DOHH2 (cell line): Measurements from ENCODE around the gene SFI1.
"Not testable (repeated sequence)": the region's sequence is repeated elsewhere in the genome, so short reads cannot be mapped to it uniquely, and the experiment has no call there.

Experiments used
- H3F3A ChIP-seq: fragments of 200-600 bp; sonication (generic), shearing (Covaris generic); 2 replicates; pipeline ENCODE4 v1.6.0; 2016; ENCODE audit warnings: antibody characterized with exemption, mild to moderate bottlenecking; ENCODE audit not compliant: control insufficient read depth, insufficient read depth
- H3K27ac ChIP-seq: fragments of 200-600 bp; sonication (generic); 2 replicates; pipeline ENCODE4 v1.5.1; 2014; ENCODE audit warnings: low read depth, mild to moderate bottlenecking, low read length, moderate library complexity
- H3K27me3 ChIP-seq: fragments of 200-600 bp; sonication (generic); 2 replicates; pipeline ENCODE4 v1.6.1; 2014; ENCODE audit warnings: mild to moderate bottlenecking, low read length, mixed read lengths; ENCODE audit not compliant: control insufficient read depth
- H3K36me3 ChIP-seq: fragments of 200-600 bp; sonication (generic); 2 replicates; pipeline ENCODE4 v1.6.1; 2014; ENCODE audit warnings: mild to moderate bottlenecking, low read length, moderate library complexity, mixed read lengths; ENCODE audit not compliant: control insufficient read depth
- H3K4me1 ChIP-seq: fragments of 200-600 bp; sonication (generic); 2 replicates; pipeline ENCODE4 v1.6.1; 2014; ENCODE audit warnings: mild to moderate bottlenecking, low read length, mixed read lengths; ENCODE audit not compliant: control insufficient read depth
- H3K4me2 ChIP-seq: fragments of 200-600 bp; sonication (generic); 2 replicates; pipeline ENCODE4 v1.6.0; 2014; ENCODE audit warnings: mild to moderate bottlenecking, low read length, moderate library complexity
- H3K4me3 ChIP-seq: fragments of 200-600 bp; sonication (generic); 2 replicates; pipeline ENCODE4 v1.5.1; 2014; ENCODE audit warnings: mild to moderate bottlenecking, low read length, mixed read lengths
- H3K79me2 ChIP-seq: fragments of 200-600 bp; sonication (generic); 2 replicates; pipeline ENCODE4 v1.6.1; 2014; ENCODE audit warnings: mild to moderate bottlenecking, low read length, mixed read lengths; ENCODE audit not compliant: control insufficient read depth
- H3K9me2 ChIP-seq: fragments of 200-600 bp; sonication (generic); replicated peaks from 2 replicates; pipeline ENCODE4 v1.6.1; 2014; ENCODE audit warnings: mild to moderate bottlenecking, low read length, mixed read lengths; ENCODE audit not compliant: control insufficient read depth
- H3K9me3 ChIP-seq: fragments of 200-600 bp; sonication (generic); 2 replicates; pipeline ENCODE4 v1.6.1; 2014; ENCODE audit warnings: antibody characterized with exemption, low read length, mixed read lengths; ENCODE audit not compliant: control insufficient read depth, insufficient read depth
- H4K20me1 ChIP-seq: fragments of 200-600 bp; sonication (generic); 2 replicates; pipeline ENCODE4 v1.6.0; 2014; ENCODE audit warnings: low read depth, mild to moderate bottlenecking, antibody characterized with exemption, low read length, moderate library complexity; ENCODE audit not compliant: control insufficient read depth, insufficient read depth
- EZH2phosphoT487 ChIP-seq: fragments of 200-600 bp; sonication (generic); IDR thresholded peaks from 2 replicates; pipeline ENCODE4 v1.6.1; 2017; ENCODE audit warnings: borderline replicate concordance, mild to moderate bottlenecking, antibody characterized with exemption, low read length, moderate library complexity, mixed read lengths
- TF ChIP-seq, protein P1 (sequence below): fragments of 200-600 bp; sonication (generic); IDR thresholded peaks from one replicate; pipeline ENCODE4 v1.5.1; 2014; ENCODE audit warnings: antibody characterized with exemption, mild to moderate bottlenecking, low read depth, low read length; ENCODE audit not compliant: poor library complexity, severe bottlenecking

Gene SFI1

DNA sequence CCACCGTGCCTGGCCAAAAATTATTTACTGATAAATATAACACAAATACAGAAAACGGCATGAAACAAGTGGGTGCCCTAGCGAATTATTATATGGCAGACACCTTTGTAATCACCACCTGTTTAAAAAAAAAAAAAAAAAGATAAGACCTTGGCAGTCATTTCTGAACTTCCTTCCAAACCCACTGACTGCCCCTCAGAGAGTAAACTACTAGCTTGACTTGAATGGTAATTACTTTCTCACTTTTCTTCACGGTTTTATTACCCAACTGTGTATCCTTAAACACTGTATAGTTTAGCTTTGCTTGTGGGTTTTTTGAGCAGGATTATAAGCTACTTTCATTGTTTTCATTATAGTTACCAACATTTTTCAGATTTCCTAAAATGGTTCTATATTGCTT is 23.7 kb downstream of the SFI1 start:
- peaks cover 4% of the 10 kb centered on the region; the same call in 1 of the 2 replicates for H3K4me1 ChIP-seq
- no peak overlapping the region for H3K27ac ChIP-seq
- TF ChIP-seq, protein P1, sequence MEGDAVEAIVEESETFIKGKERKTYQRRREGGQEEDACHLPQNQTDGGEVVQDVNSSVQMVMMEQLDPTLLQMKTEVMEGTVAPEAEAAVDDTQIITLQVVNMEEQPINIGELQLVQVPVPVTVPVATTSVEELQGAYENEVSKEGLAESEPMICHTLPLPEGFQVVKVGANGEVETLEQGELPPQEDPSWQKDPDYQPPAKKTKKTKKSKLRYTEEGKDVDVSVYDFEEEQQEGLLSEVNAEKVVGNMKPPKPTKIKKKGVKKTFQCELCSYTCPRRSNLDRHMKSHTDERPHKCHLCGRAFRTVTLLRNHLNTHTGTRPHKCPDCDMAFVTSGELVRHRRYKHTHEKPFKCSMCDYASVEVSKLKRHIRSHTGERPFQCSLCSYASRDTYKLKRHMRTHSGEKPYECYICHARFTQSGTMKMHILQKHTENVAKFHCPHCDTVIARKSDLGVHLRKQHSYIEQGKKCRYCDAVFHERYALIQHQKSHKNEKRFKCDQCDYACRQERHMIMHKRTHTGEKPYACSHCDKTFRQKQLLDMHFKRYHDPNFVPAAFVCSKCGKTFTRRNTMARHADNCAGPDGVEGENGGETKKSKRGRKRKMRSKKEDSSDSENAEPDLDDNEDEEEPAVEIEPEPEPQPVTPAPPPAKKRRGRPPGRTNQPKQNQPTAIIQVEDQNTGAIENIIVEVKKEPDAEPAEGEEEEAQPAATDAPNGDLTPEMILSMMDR, result no peak
- no peak for TF ChIP-seq EZH2phosphoT487
- no peaks in the 10 kb centered on the region for H3F3A ChIP-seq
- no peaks in the 10 kb centered on the region; the same call in 1 of the 2 replicates for H4K20me1 ChIP-seq
- no peak overlapping the region for H3K4me2 ChIP-seq
- H3K79me2 ChIP-seq, result peaks cover 96% of the 10 kb centered on the region
- no peak overlapping the region for H3K4me3 ChIP-seq
- no peaks in the 10 kb centered on the region for H3K27me3 ChIP-seq
- H3K9me3 ChIP-seq, result no peaks in the 10 kb centered on the region
- H3K9me2 ChIP-seq, result no peaks in the 10 kb centered on the region
- H3K36me3 ChIP-seq, result peaks cover 65% of the 10 kb centered on the region

DNA sequence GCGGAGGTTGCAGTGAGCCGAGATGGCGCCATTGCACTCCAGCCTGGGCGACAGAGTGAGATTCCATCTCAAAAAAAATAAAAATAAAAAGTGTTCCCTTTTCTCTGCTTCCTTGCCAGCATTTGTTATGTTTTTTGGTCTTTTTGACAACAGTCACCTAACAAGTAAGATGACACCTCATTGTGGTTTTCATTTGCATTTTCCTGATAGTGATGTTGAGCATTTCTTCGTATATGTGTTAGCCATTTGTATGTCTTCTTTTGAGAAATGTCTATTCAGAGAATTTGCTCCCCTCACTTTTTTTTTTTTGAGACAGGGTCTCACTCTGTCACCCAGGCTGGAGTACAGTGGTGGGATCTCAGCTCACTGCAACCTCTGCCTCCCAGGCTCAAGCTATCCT is 27.8 kb downstream of the SFI1 start:
- not testable (repeated sequence) for H3K9me2 ChIP-seq, H3F3A ChIP-seq, H3K27me3 ChIP-seq, H3K4me1 ChIP-seq, H3K9me3 ChIP-seq, H3K27ac ChIP-seq, H3K4me2 ChIP-seq, H3K4me3 ChIP-seq, H4K20me1 ChIP-seq
- Histone ChIP-seq H3K36me3 (peaks cover 62% of the 10 kb centered on the region), H3K79me2 (peaks cover 95% of the 10 kb centered on the region)

DNA sequence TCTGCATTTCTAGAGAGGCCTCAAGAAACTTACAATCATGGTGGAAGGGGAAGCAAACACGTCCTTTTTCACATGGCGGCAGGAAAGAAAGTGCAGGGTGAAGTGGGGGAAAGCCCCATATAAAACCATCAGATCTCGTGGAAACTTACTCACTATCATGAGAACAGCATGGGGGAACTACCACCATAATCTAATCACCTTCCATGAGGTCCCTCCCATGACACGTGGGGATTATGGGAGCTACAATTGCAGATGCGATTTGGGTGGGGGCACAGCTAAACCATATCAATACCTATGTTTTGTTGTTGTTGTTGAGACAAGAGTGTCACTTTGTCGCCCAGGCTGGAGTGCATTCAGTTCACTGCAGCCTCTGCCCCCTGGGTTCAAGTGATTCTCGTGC is 29.9 kb downstream of the SFI1 start:
- no peak overlapping the region for H3K4me3 ChIP-seq
- H3F3A ChIP-seq, result no peaks in the 10 kb centered on the region
- peaks cover 65% of the 10 kb centered on the region for H3K36me3 ChIP-seq
- H3K27me3 ChIP-seq, result no peaks in the 10 kb centered on the region
- H3K9me2 ChIP-seq, result no peaks in the 10 kb centered on the region
- no peak overlapping the region for H3K27ac ChIP-seq
- H3K9me3 ChIP-seq, result no peaks in the 10 kb centered on the region
- no peak for TF ChIP-seq EZH2phosphoT487
- TF ChIP-seq, protein P1, result no peak
- peaks cover 5% of the 10 kb centered on the region; the same call in 1 of the 2 replicates for H4K20me1 ChIP-seq
- no peak overlapping the region for H3K4me2 ChIP-seq
- peaks cover 4% of the 10 kb centered on the region; the same call in 1 of the 2 replicates for H3K4me1 ChIP-seq
- H3K79me2 ChIP-seq, result peaks cover 74% of the 10 kb centered on the region

DNA sequence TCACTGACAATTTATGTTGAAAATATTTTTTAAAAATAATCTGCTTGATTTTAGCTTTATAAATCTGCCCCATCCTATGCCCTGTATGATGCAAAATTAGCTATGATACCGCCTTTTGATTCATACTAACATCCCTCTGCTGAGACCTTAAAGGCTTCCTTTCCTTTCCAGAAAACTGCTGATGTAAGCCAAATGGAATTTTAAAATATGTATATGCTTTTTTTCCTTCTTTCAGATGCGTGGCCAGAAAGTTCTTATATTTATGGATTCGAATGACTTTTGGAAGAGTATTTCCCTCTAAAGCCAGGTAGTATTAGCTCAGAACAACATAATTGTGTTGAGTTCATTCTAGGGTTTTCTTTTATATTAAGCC is 34.5 kb downstream of the SFI1 start:
- no peaks in the 10 kb centered on the region for H4K20me1 ChIP-seq
- H3K36me3 ChIP-seq, result peaks cover 43% of the 10 kb centered on the region
- no peaks in the 10 kb centered on the region for H3K4me1 ChIP-seq
- no peak overlapping the region for H3K4me2 ChIP-seq
- H3K27ac ChIP-seq, result no peak overlapping the region
- TF ChIP-seq EZH2phosphoT487, result no peak
- TF ChIP-seq, protein P1, result no peak
- H3F3A ChIP-seq, result no peaks in the 10 kb centered on the region
- H3K4me3 ChIP-seq, result no peak overlapping the region
- H3K79me2 ChIP-seq, result peaks cover 31% of the 10 kb centered on the region
- H3K9me3 ChIP-seq, result no peaks in the 10 kb centered on the region
- no peaks in the 10 kb centered on the region for H3K27me3 ChIP-seq
- H3K9me2 ChIP-seq, result no peaks in the 10 kb centered on the region
